ENCODE results near the gene RAB7A. TPM values are rescaled to one million over a fixed set of nuclear protein-coding genes. Genes with fewer than 3 reads are reported as not detected.

Gene RAB7A
- total and polyA plus RNA-seq, 4 donors: 72.8 to 392 (median 202) TPM

DNA sequence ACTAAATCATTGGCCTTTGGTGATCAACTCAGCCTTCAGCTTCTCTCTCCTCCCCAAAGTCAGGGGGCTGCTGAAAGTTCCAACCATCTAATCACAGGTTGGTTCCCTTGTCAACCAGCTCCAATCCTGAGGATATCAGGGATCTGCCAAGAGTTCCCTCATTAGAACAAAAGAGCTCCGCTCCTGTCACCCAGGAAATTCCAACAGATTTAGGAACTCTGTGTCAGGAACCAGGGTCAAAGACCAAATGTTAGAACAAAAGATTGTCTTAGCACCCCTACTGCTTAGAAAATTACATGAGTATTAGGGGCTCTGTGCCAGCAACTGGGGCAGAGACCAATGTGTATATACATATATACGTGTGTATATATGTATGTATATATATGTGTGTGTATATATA, 32.3 kb upstream of the RAB7A start:
- H3K27me3 ChIP-seq (ENCODE audit: control insufficient read depth, insufficient read depth, low read length): no peaks in the 10 kb centered on the region
- H3K9me3 ChIP-seq (ENCODE audit: control insufficient read depth, insufficient read depth, low read length): no peaks in the 10 kb centered on the region
- H3K27ac ChIP-seq (ENCODE audit: low read depth, low read length): no peak overlapping the region
- no peaks in the 10 kb centered on the region for H3K36me3 ChIP-seq (ENCODE audit: control insufficient read depth, insufficient read depth, low read length)
- peaks cover 8% of the 10 kb centered on the region for H3K4me1 ChIP-seq (ENCODE audit: control insufficient read depth, insufficient read depth, low read length)
- no peak overlapping the region for H3K4me3 ChIP-seq (ENCODE audit: low read depth, low read length)
- DNase-seq (ENCODE audit: low read depth in 4 of 6, low spot score in 6 of 6): no peak
- WGBS (ENCODE audit: insufficient coverage): 83% methylated on average over 1 of the region's 2 CpGs

DNA sequence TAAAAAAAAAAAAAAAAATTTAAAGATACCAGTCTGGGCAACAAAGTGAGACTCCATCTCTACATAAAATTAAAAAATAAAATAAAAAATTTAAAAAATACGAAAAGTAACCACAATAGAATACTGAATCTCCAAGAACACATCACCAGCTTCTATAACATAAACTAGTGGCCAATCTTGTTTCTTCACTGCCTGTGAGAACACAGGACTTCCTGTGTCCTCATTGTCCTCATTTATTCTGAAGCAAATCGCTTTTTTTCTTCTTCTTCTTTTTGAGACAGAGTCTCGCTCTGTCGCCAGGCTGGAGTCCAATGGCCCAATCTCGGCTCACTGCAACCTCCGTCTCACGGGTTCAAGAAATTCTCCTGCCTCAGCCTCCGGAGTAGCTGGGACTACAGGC, 28.6 kb upstream of the RAB7A start:
- no peak overlapping the region for H3K27ac ChIP-seq (ENCODE audit: low read depth, low read length)
- peaks cover 11% of the 10 kb centered on the region for H3K4me1 ChIP-seq (ENCODE audit: control insufficient read depth, insufficient read depth, low read length)
- DNase-seq (ENCODE audit: low read depth in 4 of 6, low spot score in 6 of 6): no peak
- no peaks in the 10 kb centered on the region for H3K36me3 ChIP-seq (ENCODE audit: control insufficient read depth, insufficient read depth, low read length)
- H3K27me3 ChIP-seq (ENCODE audit: control insufficient read depth, insufficient read depth, low read length): no peaks in the 10 kb centered on the region
- 93% methylated on average over 7 of the region's 8 CpGs for WGBS (ENCODE audit: insufficient coverage)
- H3K4me3 ChIP-seq (ENCODE audit: low read depth, low read length): no peak overlapping the region
- H3K9me3 ChIP-seq (ENCODE audit: control insufficient read depth, insufficient read depth, low read length): no peaks in the 10 kb centered on the region

DNA sequence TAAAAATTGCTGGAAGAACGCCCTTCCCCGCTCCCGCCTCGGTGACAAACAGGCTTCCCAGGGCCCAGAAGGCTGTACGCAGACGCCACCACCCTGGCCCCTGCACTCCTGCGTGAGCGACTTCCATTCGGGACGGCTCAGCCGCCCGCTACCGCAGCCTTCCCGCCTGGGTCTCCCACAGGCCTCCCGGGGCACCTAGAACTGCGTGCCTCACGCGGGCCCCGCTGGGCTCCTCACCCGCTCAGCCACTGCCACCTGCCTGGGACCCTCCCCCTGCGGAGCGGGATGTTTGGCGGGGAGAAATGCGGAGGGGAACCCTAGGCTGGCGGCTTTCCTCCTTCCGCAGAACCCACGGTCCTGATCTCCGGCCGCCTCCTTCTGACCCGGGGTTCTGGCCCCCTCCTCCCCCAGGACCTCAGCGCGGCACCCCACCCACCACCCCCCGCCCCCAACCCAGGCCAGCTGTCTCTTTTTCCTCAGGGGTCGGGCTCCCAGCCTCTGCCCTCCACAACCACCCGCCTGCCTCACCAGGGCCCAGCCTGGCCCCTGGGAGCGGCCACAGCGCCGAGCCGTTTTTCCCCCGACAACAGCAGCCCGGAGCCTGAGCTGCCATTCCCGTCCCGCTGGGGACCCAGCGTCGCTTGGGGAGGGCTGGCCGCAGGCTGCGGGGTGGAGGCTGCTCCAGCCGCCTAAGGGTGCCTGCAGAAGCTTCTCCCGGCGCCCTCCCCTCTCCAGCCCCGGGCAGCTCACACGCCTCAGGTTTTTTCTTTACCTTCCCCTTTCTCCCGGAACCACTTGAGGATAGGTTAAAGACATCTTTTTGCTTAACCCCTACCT, 27.6 kb upstream of the RAB7A start:
- peak in 4 of 6 donors; percentile 11 to 82 (median 40) for DNase-seq (ENCODE audit: low read depth in 4 of 6, low spot score in 6 of 6)
- Histone ChIP-seq H3K27me3 (ENCODE audit: control insufficient read depth, insufficient read depth, low read length) (no peaks in the 10 kb centered on the region), H3K4me3 (ENCODE audit: low read depth, low read length) (peak overlapping the region; percentile 73), H3K4me1 (ENCODE audit: control insufficient read depth, insufficient read depth, low read length) (peaks cover 11% of the 10 kb centered on the region), H3K36me3 (ENCODE audit: control insufficient read depth, insufficient read depth, low read length) (no peaks in the 10 kb centered on the region), H3K9me3 (ENCODE audit: control insufficient read depth, insufficient read depth, low read length) (no peaks in the 10 kb centered on the region), H3K27ac (ENCODE audit: low read depth, low read length) (peak overlapping the region; percentile 82)
- 6% methylated on average over 36 of the region's 53 CpGs for WGBS (ENCODE audit: insufficient coverage)

GRCh38 chr3:128701342-128702212, 24.4 kb upstream of the RAB7A start:
- H3K36me3 ChIP-seq (ENCODE audit: control insufficient read depth, insufficient read depth, low read length): no peaks in the 10 kb centered on the region
- peaks cover 11% of the 10 kb centered on the region for H3K4me1 ChIP-seq (ENCODE audit: control insufficient read depth, insufficient read depth, low read length)
- H3K9me3 ChIP-seq (ENCODE audit: control insufficient read depth, insufficient read depth, low read length): no peaks in the 10 kb centered on the region
- H3K27me3 ChIP-seq (ENCODE audit: control insufficient read depth, insufficient read depth, low read length): no peaks in the 10 kb centered on the region
- H3K4me3 ChIP-seq (ENCODE audit: low read depth, low read length): no peak overlapping the region
- 73% methylated on average over 3 of the region's 11 CpGs for WGBS (ENCODE audit: insufficient coverage)
- no peak overlapping the region for H3K27ac ChIP-seq (ENCODE audit: low read depth, low read length)
- DNase-seq (ENCODE audit: low read depth in 4 of 6, low spot score in 6 of 6): peak in 2 of 6 donors; percentile 18 to 28

- Histone ChIP-seq H3K36me3 (ENCODE audit: control insufficient read depth, insufficient read depth, low read length) (no peaks in the 10 kb centered on the region), H3K4me3 (ENCODE audit: low read depth, low read length) (no peak overlapping the region), H3K27me3 (ENCODE audit: control insufficient read depth, insufficient read depth, low read length) (no peaks in the 10 kb centered on the region), H3K9me3 (ENCODE audit: control insufficient read depth, insufficient read depth, low read length) (no peaks in the 10 kb centered on the region), H3K4me1 (ENCODE audit: control insufficient read depth, insufficient read depth, low read length) (peaks cover 11% of the 10 kb centered on the region), H3K27ac (ENCODE audit: low read depth, low read length) (no peak overlapping the region)
- no peak for DNase-seq (ENCODE audit: low read depth in 4 of 6, low spot score in 6 of 6)
- WGBS (ENCODE audit: insufficient coverage): 100% methylated on average over 3 of the region's 3 CpGs
Measured at GRCh38 chr3:128702391-128702790, 23.6 kb upstream of the RAB7A start.

DNA sequence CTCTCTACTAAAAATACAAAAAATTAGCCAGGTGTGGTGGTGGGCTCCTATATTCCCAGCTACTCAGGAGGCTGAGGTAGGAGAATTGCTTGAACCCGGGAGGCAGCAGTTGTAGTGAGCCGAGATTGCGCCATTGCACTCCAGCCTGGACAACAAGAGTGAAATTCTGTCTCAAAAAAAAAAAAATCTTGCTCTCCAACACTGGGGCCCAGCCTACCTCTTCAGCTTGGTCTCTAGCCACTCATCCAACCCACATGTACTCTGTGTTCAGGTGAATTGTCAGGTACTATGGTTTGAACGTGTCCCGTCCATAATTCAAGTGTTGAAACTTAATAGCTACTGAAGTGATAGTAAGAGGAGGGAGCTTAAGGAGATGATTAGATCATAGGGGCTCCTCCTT, 22.4 kb upstream of the RAB7A start:
- H3K27ac ChIP-seq (ENCODE audit: low read depth, low read length): no peak overlapping the region
- WGBS (ENCODE audit: insufficient coverage): 100% methylated on average over 2 of the region's 5 CpGs
- H3K4me1 ChIP-seq (ENCODE audit: control insufficient read depth, insufficient read depth, low read length): peaks cover 5% of the 10 kb centered on the region
- no peak overlapping the region for H3K4me3 ChIP-seq (ENCODE audit: low read depth, low read length)
- DNase-seq (ENCODE audit: low read depth in 4 of 6, low spot score in 6 of 6): no peak
- no peaks in the 10 kb centered on the region for H3K36me3 ChIP-seq (ENCODE audit: control insufficient read depth, insufficient read depth, low read length)
- H3K27me3 ChIP-seq (ENCODE audit: control insufficient read depth, insufficient read depth, low read length): no peaks in the 10 kb centered on the region
- no peaks in the 10 kb centered on the region for H3K9me3 ChIP-seq (ENCODE audit: control insufficient read depth, insufficient read depth, low read length)

DNA sequence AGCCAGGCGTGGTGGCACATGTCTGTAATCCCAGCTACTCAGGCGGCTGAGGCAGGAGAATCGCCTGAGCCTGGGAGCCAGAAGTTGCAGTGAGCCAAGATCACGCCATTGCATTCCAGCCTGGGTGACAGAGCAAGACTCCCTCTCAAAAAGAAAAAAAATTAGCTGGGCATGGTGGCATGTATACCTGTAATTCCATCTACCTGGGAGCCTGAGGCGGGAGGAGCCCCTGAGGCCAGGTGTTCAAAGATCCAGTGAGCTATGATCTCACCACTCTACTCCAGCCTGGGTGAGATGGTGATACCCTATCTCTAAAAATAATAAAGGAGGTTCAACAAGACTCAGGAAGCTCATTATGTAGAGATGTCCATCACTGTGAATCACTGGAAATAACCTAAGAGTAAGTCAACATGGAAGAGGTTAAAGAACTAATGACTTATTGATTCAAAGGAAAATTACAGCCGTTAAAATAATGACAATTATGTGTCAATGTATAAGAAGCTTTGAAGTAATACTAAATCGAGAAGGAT, 19.8 kb upstream of the RAB7A start:
- Histone ChIP-seq H3K9me3 (ENCODE audit: control insufficient read depth, insufficient read depth, low read length) (no peaks in the 10 kb centered on the region), H3K4me1 (ENCODE audit: control insufficient read depth, insufficient read depth, low read length) (no peaks in the 10 kb centered on the region), H3K36me3 (ENCODE audit: control insufficient read depth, insufficient read depth, low read length) (no peaks in the 10 kb centered on the region), H3K27ac (ENCODE audit: low read depth, low read length) (no peak overlapping the region), H3K4me3 (ENCODE audit: low read depth, low read length) (no peak overlapping the region), H3K27me3 (ENCODE audit: control insufficient read depth, insufficient read depth, low read length) (no peaks in the 10 kb centered on the region)
- 91% methylated on average over 3 of the region's 7 CpGs for WGBS (ENCODE audit: insufficient coverage)
- DNase-seq (ENCODE audit: low read depth in 4 of 6, low spot score in 6 of 6): no peak

DNA sequence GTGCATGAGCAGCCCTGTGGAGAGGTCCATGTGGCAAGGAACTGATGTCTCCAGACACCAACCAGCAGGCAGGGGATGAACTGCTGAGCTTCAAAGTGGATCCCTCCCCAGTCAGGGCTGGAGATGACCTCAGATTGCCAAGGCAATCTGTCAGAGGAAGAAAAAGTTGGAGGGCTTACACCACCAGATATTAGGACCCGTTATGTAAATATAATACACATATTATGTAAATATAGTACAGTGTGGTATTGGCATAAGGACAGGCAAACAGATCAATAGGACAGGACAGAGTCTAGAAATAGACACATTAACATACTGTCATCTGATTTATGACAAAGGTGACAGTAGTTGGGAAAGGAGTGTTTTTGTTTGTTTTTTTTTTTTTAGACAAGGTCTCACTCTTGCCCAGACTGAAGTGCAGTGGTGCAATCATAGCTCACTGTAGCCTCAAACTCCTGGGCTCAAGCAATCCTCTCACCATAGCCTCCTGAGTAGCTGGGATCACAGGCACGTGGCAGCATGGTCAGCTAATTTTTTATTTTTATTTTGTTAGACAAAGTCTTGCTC, 18.0 kb upstream of the RAB7A start:
- no peak for DNase-seq (ENCODE audit: low read depth in 4 of 6, low spot score in 6 of 6)
- H3K4me3 ChIP-seq (ENCODE audit: low read depth, low read length): no peak overlapping the region
- H3K36me3 ChIP-seq (ENCODE audit: control insufficient read depth, insufficient read depth, low read length): no peaks in the 10 kb centered on the region
- H3K27ac ChIP-seq (ENCODE audit: low read depth, low read length): no peak overlapping the region
- H3K27me3 ChIP-seq (ENCODE audit: control insufficient read depth, insufficient read depth, low read length): no peaks in the 10 kb centered on the region
- WGBS (ENCODE audit: insufficient coverage): 100% methylated on average over 1 of the region's 2 CpGs
- no peaks in the 10 kb centered on the region for H3K9me3 ChIP-seq (ENCODE audit: control insufficient read depth, insufficient read depth, low read length)
- no peaks in the 10 kb centered on the region for H3K4me1 ChIP-seq (ENCODE audit: control insufficient read depth, insufficient read depth, low read length)

GRCh38 chr3:128709038-128709437, 16.9 kb upstream of the RAB7A start:
- H3K4me3 ChIP-seq (ENCODE audit: low read depth, low read length): no peak overlapping the region
- no peaks in the 10 kb centered on the region for H3K4me1 ChIP-seq (ENCODE audit: control insufficient read depth, insufficient read depth, low read length)
- no peaks in the 10 kb centered on the region for H3K36me3 ChIP-seq (ENCODE audit: control insufficient read depth, insufficient read depth, low read length)
- H3K27me3 ChIP-seq (ENCODE audit: control insufficient read depth, insufficient read depth, low read length): no peaks in the 10 kb centered on the region
- no peak for DNase-seq (ENCODE audit: low read depth in 4 of 6, low spot score in 6 of 6)
- H3K9me3 ChIP-seq (ENCODE audit: control insufficient read depth, insufficient read depth, low read length): no peaks in the 10 kb centered on the region
- H3K27ac ChIP-seq (ENCODE audit: low read depth, low read length): no peak overlapping the region
- WGBS (ENCODE audit: insufficient coverage): 93% methylated on average over 3 of the region's 4 CpGs
